ENCODE results near the gene SLMAP.

DNA sequence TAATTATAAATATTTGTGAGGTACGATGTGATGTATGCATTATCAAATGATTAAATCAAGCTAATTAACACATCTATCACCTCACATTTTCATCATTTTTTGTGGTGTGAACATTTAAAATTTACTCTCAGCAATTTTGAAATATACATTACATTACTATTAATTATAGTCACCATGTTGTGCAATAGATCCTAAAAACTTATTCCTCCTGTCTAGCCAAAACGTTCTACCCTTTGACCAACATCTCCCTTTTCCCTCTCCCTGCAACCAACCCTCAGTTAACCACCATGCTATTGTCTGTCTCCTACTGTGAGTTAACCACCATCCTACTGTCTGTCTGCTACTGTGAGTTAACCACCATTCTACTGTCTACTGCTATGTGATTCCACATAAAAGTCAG is 20.7 kb upstream of the SLMAP start:
- TF ChIP-seq, protein P1, sequence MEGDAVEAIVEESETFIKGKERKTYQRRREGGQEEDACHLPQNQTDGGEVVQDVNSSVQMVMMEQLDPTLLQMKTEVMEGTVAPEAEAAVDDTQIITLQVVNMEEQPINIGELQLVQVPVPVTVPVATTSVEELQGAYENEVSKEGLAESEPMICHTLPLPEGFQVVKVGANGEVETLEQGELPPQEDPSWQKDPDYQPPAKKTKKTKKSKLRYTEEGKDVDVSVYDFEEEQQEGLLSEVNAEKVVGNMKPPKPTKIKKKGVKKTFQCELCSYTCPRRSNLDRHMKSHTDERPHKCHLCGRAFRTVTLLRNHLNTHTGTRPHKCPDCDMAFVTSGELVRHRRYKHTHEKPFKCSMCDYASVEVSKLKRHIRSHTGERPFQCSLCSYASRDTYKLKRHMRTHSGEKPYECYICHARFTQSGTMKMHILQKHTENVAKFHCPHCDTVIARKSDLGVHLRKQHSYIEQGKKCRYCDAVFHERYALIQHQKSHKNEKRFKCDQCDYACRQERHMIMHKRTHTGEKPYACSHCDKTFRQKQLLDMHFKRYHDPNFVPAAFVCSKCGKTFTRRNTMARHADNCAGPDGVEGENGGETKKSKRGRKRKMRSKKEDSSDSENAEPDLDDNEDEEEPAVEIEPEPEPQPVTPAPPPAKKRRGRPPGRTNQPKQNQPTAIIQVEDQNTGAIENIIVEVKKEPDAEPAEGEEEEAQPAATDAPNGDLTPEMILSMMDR (IDR thresholded peaks at IDR 0.05): no peak
- no peak for TF ChIP-seq HOXA7 (CRISPR knock-in tag; IDR thresholded peaks at IDR 0.05)
